Neural cell (in vitro differentiated cells): ENCODE measurements around the gene RIN3. TPM values are rescaled to one million over a fixed set of nuclear protein-coding genes. Genes with fewer than 3 reads are reported as not detected.

Experiments used
- H2AFZ ChIP-seq: fragments of 200-600, 300-800 bp; sonication (generic), shearing (Covaris generic); 2 replicates; pipeline ENCODE4 v1.6.0; 2014; ENCODE audit warnings: low read depth, mild to moderate bottlenecking, antibody characterized with exemption, low read length, moderate library complexity
- H3F3A ChIP-seq: fragments of 200-600 bp; shearing (Covaris generic); 2 replicates; pipeline ENCODE4 v1.6.1; 2016; ENCODE audit warnings: mild to moderate bottlenecking, moderate library complexity, mixed read lengths, antibody characterized with exemption, low read length; ENCODE audit not compliant: insufficient read depth, poor library complexity, severe bottlenecking
- H3K27ac ChIP-seq: fragments of 200-600, 300-800 bp; sonication (generic), shearing (Covaris generic); 2 replicates; pipeline ENCODE4 v1.5.1; 2014; ENCODE audit warnings: mild to moderate bottlenecking, low read length, moderate library complexity
- H3K27me3 ChIP-seq: fragments of 300-800, 200-600 bp; sonication (generic), shearing (Covaris generic); 2 replicates; pipeline ENCODE4 v1.6.0; 2014; ENCODE audit warnings: mild to moderate bottlenecking, low read depth, low read length, moderate library complexity; ENCODE audit not compliant: insufficient read depth
- H3K36me3 ChIP-seq: fragments of 300-800, 200-600 bp; sonication (generic), shearing (Covaris generic); 2 replicates; pipeline ENCODE4 v1.5.1; 2014; ENCODE audit warnings: mild to moderate bottlenecking, antibody characterized with exemption, low read length, moderate library complexity; ENCODE audit not compliant: insufficient read depth
- H3K4me2 ChIP-seq: fragments of 300-800, 200-600 bp; sonication (generic), shearing (Covaris generic); 2 replicates; pipeline ENCODE4 v1.6.0; 2014; ENCODE audit warnings: mild to moderate bottlenecking, low read length
- H3K4me3 ChIP-seq: fragments of 300-800, 200-600 bp; sonication (generic), shearing (Covaris generic); 2 replicates; pipeline ENCODE4 v1.5.1; 2014; ENCODE audit warnings: mild to moderate bottlenecking, low read length, moderate library complexity
- H3K79me2 ChIP-seq: fragments of 200-600 bp; shearing (Covaris generic); replicated peaks from 2 replicates; pipeline ENCODE4 v1.6.0; 2014; ENCODE audit warnings: mild to moderate bottlenecking, low read length, moderate library complexity; ENCODE audit not compliant: insufficient read depth
- H3K9ac ChIP-seq: fragments of 300-800, 200-600 bp; sonication (generic), shearing (Covaris generic); 2 replicates; pipeline ENCODE4 v1.6.1; 2016; ENCODE audit warnings: mild to moderate bottlenecking, low read length, mixed read lengths
- H3K9me2 ChIP-seq: fragments of 200-600 bp; shearing (Covaris generic); 2 replicates; pipeline ENCODE4 v1.6.1; 2016; ENCODE audit warnings: mild to moderate bottlenecking, low read length, mixed read lengths; ENCODE audit not compliant: insufficient read depth
- H3K9me3 ChIP-seq: fragments of 200-600, 300-800 bp; sonication (generic), shearing (Covaris generic); 2 replicates; pipeline ENCODE4 v1.6.1; 2016; ENCODE audit warnings: mild to moderate bottlenecking, mixed run types, low read length, moderate library complexity, mixed read lengths
- H4K20me1 ChIP-seq: fragments of 200-600 bp; shearing (Covaris generic); 2 replicates; pipeline ENCODE4 v1.6.1; 2016; ENCODE audit warnings: mild to moderate bottlenecking, mixed run types; ENCODE audit not compliant: insufficient read depth
- CTCF ChIP-seq: fragments of 450-650 bp; IDR thresholded peaks from 2 replicates; pipeline ENCODE4 v1.5.1; 2014; ENCODE audit warnings: antibody characterized with exemption, mild to moderate bottlenecking, moderate library complexity; ENCODE audit not compliant: poor library complexity, severe bottlenecking
- EP300 ChIP-seq: fragments of 450-650 bp; conservative IDR thresholded peaks from 2 replicates; pipeline ENCODE4 v1.6.1; 2014; ENCODE audit warnings: antibody characterized with exemption, mild to moderate bottlenecking, moderate library complexity; ENCODE audit not compliant: poor library complexity, severe bottlenecking
- EZH2 ChIP-seq: fragments of 200-600, 300-800 bp; shearing (Covaris generic), sonication (generic); IDR thresholded peaks from 2 replicates; pipeline ENCODE4 v1.6.1; 2014; ENCODE audit warnings: antibody characterized with exemption, low read length, borderline replicate concordance, mild to moderate bottlenecking; ENCODE audit not compliant: insufficient read depth, poor library complexity, severe bottlenecking
- MXI1 ChIP-seq: fragments of 450-650 bp; conservative IDR thresholded peaks from 2 replicates; pipeline ENCODE4 v1.6.1; 2014; ENCODE audit warnings: antibody characterized with exemption, mild to moderate bottlenecking; ENCODE audit not compliant: poor library complexity, severe bottlenecking
- POLR2AphosphoS5 ChIP-seq: IDR thresholded peaks from 2 replicates; pipeline ENCODE4 v1.6.1; 2012
- RAD21 ChIP-seq: fragments of 450-650 bp; conservative IDR thresholded peaks from 2 replicates; pipeline ENCODE4 v1.6.1; 2014; ENCODE audit warnings: antibody characterized with exemption, mild to moderate bottlenecking, moderate library complexity
- REST ChIP-seq: IDR thresholded peaks from 2 replicates; pipeline ENCODE4 v1.6.1; 2012; ENCODE audit warnings: borderline replicate concordance
- SMC3 ChIP-seq: fragments of 450-650 bp; conservative IDR thresholded peaks from 2 replicates; pipeline ENCODE4 v1.6.1; 2014; ENCODE audit warnings: antibody characterized with exemption, mild to moderate bottlenecking, moderate library complexity; ENCODE audit not compliant: poor library complexity
- TAF1 ChIP-seq: IDR thresholded peaks from 2 replicates; pipeline ENCODE4 v1.6.1; 2012; ENCODE audit warnings: low read depth
- polyA plus RNA-seq: library from polyadenylated mRNA; depleted of rRNA; stranded (reverse); fragments of >200 nt; gene quantifications from 2 replicates; pipeline ENCODE4 v1.2.3, GENCODE V29; 2014

Gene RIN3
- polyA plus RNA-seq, 1 donor from 2014 or later, result not detected

DNA sequence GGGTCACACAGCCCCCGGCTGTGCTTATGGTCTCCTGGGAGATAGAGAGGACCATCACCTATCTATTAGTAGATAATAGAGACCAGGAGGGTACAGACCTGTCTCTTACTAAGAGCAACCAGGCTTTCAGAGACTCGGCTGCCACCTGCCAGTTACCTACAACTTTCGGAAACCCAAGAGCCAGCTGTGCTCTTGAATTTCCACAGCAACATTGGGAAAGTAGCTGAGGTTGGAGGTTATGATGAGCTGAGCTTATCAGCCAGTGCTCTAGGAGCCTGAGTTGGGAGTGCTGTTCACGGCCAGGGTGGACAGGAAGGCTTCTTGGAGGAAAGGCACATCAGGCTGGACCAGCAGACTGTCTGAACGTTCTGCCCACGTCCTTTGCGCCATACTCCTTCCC, 67.6 kb downstream of the RIN3 start:
- Histone ChIP-seq H3K9me2 (no peaks in the 10 kb centered on the region), H3K79me2 (no peaks in the 10 kb centered on the region), H3K9ac (no peak overlapping the region), H3K36me3 (no peaks in the 10 kb centered on the region), H2AFZ (no peak overlapping the region), H3K9me3 (no peaks in the 10 kb centered on the region), H3K27ac (no peak overlapping the region), H3K27me3 (no peaks in the 10 kb centered on the region), H4K20me1 (no peaks in the 10 kb centered on the region), H3K4me2 (no peak overlapping the region), H3K4me3 (no peak overlapping the region), H3F3A (no peaks in the 10 kb centered on the region)
- no peak for TF ChIP-seq EZH2
- TF ChIP-seq EP300, result no peak
- no peak for TF ChIP-seq POLR2AphosphoS5
- TF ChIP-seq TAF1, result no peak
- TF ChIP-seq RAD21, result no peak
- TF ChIP-seq CTCF, result no peak
- TF ChIP-seq REST, result no peak
- no peak for TF ChIP-seq MXI1
- TF ChIP-seq SMC3, result no peak

GRCh38 chr14:92581966-92582566, 68.5 kb downstream of the RIN3 start:
- no peaks in the 10 kb centered on the region for H3K27me3 ChIP-seq
- H3K4me2 ChIP-seq, result no peak overlapping the region
- H2AFZ ChIP-seq, result no peak overlapping the region
- no peaks in the 10 kb centered on the region for H3F3A ChIP-seq
- H3K36me3 ChIP-seq, result no peaks in the 10 kb centered on the region
- no peak overlapping the region for H3K9ac ChIP-seq
- TF ChIP-seq RAD21 (no peak), EP300 (no peak), CTCF (no peak), SMC3 (no peak), TAF1 (no peak), REST (no peak), EZH2 (no peak), POLR2AphosphoS5 (no peak), MXI1 (no peak)
- no peaks in the 10 kb centered on the region for H3K9me3 ChIP-seq
- no peak overlapping the region for H3K4me3 ChIP-seq
- H4K20me1 ChIP-seq, result no peaks in the 10 kb centered on the region
- H3K27ac ChIP-seq, result no peak overlapping the region
- H3K9me2 ChIP-seq, result no peaks in the 10 kb centered on the region
- no peaks in the 10 kb centered on the region for H3K79me2 ChIP-seq
